ENCODE measurements around the gene PRRC2C.

PRRC2C gene

DNA sequence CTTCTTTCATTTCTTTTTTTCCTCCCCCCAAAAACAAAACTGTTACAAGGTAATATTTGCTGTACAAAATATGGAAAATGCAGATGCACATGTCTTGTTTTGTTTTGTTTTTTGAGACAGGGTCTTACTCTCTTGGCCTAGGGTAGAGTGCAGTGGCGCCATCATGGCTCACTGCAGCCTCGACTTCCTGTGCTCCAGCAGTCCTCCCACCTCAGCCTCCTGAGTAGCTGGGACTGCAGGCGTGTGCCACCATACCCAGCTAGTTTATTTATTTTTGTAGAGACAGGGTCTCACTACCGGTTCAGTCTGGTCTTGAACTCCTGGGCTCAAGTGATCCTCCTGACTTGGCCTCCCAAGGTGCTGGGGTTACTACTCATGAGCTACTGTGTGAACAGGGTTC lies 15.5 kb downstream of the PRRC2C start:
- Histone ChIP-seq H3K27ac (no peak overlapping the region), H3K4me3 (no peak overlapping the region)
- no peak for DNase-seq (ENCODE audit: low spot score)
- TF ChIP-seq, protein P1, sequence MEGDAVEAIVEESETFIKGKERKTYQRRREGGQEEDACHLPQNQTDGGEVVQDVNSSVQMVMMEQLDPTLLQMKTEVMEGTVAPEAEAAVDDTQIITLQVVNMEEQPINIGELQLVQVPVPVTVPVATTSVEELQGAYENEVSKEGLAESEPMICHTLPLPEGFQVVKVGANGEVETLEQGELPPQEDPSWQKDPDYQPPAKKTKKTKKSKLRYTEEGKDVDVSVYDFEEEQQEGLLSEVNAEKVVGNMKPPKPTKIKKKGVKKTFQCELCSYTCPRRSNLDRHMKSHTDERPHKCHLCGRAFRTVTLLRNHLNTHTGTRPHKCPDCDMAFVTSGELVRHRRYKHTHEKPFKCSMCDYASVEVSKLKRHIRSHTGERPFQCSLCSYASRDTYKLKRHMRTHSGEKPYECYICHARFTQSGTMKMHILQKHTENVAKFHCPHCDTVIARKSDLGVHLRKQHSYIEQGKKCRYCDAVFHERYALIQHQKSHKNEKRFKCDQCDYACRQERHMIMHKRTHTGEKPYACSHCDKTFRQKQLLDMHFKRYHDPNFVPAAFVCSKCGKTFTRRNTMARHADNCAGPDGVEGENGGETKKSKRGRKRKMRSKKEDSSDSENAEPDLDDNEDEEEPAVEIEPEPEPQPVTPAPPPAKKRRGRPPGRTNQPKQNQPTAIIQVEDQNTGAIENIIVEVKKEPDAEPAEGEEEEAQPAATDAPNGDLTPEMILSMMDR (IDR thresholded peaks at IDR 0.05), result no peak

GRCh38 chr1:171501305-171502024 lies 16.1 kb downstream of the PRRC2C start:
- TF ChIP-seq, protein P1 (IDR thresholded peaks at IDR 0.05), result no peak
- no peak for DNase-seq (ENCODE audit: low spot score)
- Histone ChIP-seq H3K4me3 (no peak overlapping the region), H3K27ac (no peak overlapping the region)

DNA sequence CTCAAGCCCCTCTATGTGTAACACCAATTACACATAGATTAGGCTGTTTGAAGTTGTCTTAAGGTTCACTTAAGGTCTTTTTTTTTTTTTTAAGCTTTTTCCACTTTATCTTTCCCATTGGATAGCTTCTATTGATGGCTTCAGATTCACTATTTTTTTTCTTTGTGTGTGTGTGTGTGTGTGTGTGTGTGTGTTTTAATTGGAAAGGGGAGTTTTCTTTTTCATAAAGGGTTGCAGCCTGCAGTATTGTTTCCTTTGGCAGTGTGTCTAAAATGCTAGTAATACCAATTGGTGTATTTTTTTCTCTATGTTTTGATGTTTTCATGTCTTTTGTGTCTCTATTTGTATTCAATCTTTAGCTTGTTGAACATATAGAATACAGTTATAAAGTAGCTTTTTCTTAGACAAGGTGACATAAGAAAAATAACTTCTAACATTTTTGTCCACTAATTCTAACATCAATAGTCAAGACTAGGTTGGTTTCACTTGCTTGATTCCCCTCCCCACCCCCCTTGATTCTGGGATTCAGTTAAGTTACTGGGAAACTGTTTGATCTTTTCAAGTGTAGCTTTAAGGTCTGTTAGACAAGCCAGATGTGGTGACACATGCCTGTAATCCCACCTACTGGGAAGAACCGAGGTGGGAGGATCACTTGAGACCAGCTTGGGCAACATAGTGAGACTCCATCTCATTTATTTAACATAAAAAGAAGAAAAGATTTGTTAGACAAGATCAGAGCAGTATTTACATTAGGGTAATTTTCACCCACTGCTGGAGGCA lies 21.4 kb downstream of the PRRC2C start:
- H3K27ac ChIP-seq, result no peak overlapping the region
- no peak for DNase-seq (ENCODE audit: low spot score)
- TF ChIP-seq, protein P1 (IDR thresholded peaks at IDR 0.05), result no peak
- H3K4me3 ChIP-seq, result no peak overlapping the region

GRCh38 chr1:171507435-171507834 lies 22.1 kb downstream of the PRRC2C start:
- no peak for DNase-seq (ENCODE audit: low spot score)
- no peak overlapping the region for H3K4me3 ChIP-seq
- no peak overlapping the region for H3K27ac ChIP-seq
- TF ChIP-seq, protein P1 (IDR thresholded peaks at IDR 0.05), result no peak

GRCh38 chr1:171509191-171509590 lies 23.9 kb downstream of the PRRC2C start:
- no peak overlapping the region for H3K27ac ChIP-seq
- TF ChIP-seq, protein P1 (IDR thresholded peaks at IDR 0.05), result no peak
- no peak for DNase-seq (ENCODE audit: low spot score)
- H3K4me3 ChIP-seq, result no peak overlapping the region

DNA sequence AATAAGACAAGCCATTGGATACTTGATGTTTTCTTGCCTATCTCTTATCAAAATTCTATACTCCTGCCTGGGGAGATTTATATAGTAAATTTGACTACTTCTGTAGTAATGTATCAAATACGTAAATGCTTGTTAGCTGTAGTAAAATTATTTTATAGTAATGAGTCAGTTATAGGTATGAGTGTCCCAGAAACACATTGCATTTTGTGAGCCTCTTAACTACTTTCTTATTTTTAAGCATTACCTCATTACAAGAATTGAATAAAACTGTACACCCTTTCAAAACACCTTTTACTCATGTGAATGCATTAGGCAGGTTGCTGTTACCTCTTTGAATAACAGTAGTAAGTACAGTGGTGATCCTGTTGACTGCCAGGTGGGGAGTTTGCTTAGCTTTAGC lies 28.4 kb downstream of the PRRC2C start:
- no peak for DNase-seq (ENCODE audit: low spot score)
- no peak overlapping the region for H3K4me3 ChIP-seq
- no peak overlapping the region for H3K27ac ChIP-seq
- TF ChIP-seq, protein P1 (IDR thresholded peaks at IDR 0.05), result no peak

DNA sequence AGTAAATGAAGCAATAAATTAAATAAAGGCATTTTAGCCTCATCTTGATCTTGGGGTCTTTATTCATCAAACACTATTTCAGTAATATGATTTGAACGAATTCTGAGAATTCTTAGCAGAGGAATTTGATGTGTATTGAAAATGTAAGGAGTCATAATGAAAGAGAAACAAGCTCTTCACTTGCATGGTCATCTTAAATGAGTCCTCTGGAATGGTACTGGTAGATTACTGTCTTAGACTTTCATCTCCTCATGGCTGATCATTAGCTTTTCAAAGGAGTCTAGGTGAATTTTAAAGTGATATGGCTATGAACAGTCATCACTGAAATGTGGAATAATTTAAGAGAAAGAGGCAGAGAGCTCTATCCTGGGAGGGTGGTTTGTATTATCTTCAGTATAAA lies 30.0 kb downstream of the PRRC2C start:
- H3K4me3 ChIP-seq, result no peak overlapping the region
- H3K27ac ChIP-seq, result no peak overlapping the region
- TF ChIP-seq, protein P1 (IDR thresholded peaks at IDR 0.05), result no peak
- DNase-seq (ENCODE audit: low spot score), result no peak
